Stimulated activated CD8-positive, alpha-beta memory T cell treated with anti-CD3 and anti-CD28 coated beads, Interleukin-12 subunit alpha, Interleukin-12 subunit beta, amount 100 ng/mL, for 4 hours (primary cell): ENCODE results near the gene ACVRL1.

Experiments
- DNase-seq: peaks from one replicate; pipeline ENCODE4 v3.0.0-alpha.2; 2020; ENCODE audit warnings: low read depth

Gene ACVRL1

GRCh38 chr12:51944608-51945233, 37.4 kb downstream of the ACVRL1 start:
- DNase-seq: no peak

- no peak for DNase-seq
Measured at GRCh38 chr12:51947246-51947996, 40.1 kb downstream of the ACVRL1 start.

GRCh38 chr12:51948066-51948465, 40.8 kb downstream of the ACVRL1 start:
- no peak for DNase-seq

- no peak for DNase-seq
Measured at GRCh38 chr12:51949342-51950030, 42.2 kb downstream of the ACVRL1 start.

GRCh38 chr12:51950682-51951198, 43.4 kb downstream of the ACVRL1 start:
- DNase-seq: no peak

- DNase-seq: peak; percentile 84
Measured at GRCh38 chr12:51951199-51951842, 44.0 kb downstream of the ACVRL1 start, which contains the start of gene ACVR1B. TSS of gene ACVR1B (plus strand) at chr12:51951699. CDS start at chr12:51951744, 45 bp downstream.

GRCh38 chr12:51951843-51952722, 44.8 kb downstream of the ACVRL1 start:
- no peak for DNase-seq

- DNase-seq: no peak
Measured at GRCh38 chr12:51953089-51953488, 45.8 kb downstream of the ACVRL1 start.

GRCh38 chr12:51953864-51954263, 46.6 kb downstream of the ACVRL1 start:
- DNase-seq: no peak

GRCh38 chr12:51954561-51955361, 47.5 kb downstream of the ACVRL1 start:
- DNase-seq: no peak

- DNase-seq: no peak
Measured at GRCh38 chr12:51955702-51956101, 48.4 kb downstream of the ACVRL1 start.

- no peak for DNase-seq
Measured at GRCh38 chr12:51958542-51958941, 51.2 kb downstream of the ACVRL1 start.

- DNase-seq: no peak
Measured at GRCh38 chr12:51959211-51959610, 51.9 kb downstream of the ACVRL1 start.

- DNase-seq: no peak
Measured at GRCh38 chr12:51959921-51960320, 52.6 kb downstream of the ACVRL1 start.

- DNase-seq: no peak
Measured at GRCh38 chr12:51960488-51960887, 53.2 kb downstream of the ACVRL1 start.

GRCh38 chr12:51960890-51961289, 53.6 kb downstream of the ACVRL1 start:
- DNase-seq: no peak

GRCh38 chr12:51961834-51962233, 54.5 kb downstream of the ACVRL1 start:
- DNase-seq: no peak

GRCh38 chr12:51962737-51963136, 55.4 kb downstream of the ACVRL1 start:
- no peak for DNase-seq

GRCh38 chr12:51963477-51963876, 56.2 kb downstream of the ACVRL1 start:
- no peak for DNase-seq

GRCh38 chr12:51969643-51970042, 62.3 kb downstream of the ACVRL1 start:
- no peak for DNase-seq
